Ovary (tissue), 9 donors: Measurements from ENCODE around the gene STPG3. TPM values are rescaled to one million over a fixed set of nuclear protein-coding genes. Genes with fewer than 3 reads are reported as not detected.

Experiments
- DNase-seq, 5 donors: peaks; one replicate each; pipeline ENCODE4 v3.0.0-alpha.2; 2019 to 2020
- H3K27ac ChIP-seq, 2 donors: fragments of 200-600 bp; one replicate each; pipeline versions ENCODE4 v1.5.1 to v1.8.0; 2019 to 2022
- H3K27me3 ChIP-seq: fragments of 200-600 bp; one replicate; pipeline ENCODE4 v1.8.0; 2022
- H3K36me3 ChIP-seq: fragments of 200-600 bp; sonication (generic); one replicate; pipeline ENCODE4 v1.5.1; 2019
- H3K4me1 ChIP-seq: one replicate; pipeline ENCODE4 v1.8.1; 2013; ENCODE audit warnings: mild to moderate bottlenecking, moderate library complexity; ENCODE audit not compliant: insufficient read depth
- H3K4me3 ChIP-seq: fragments of 200-600 bp; sonication (generic); one replicate; pipeline ENCODE4 v1.5.1; 2017
- H3K9me3 ChIP-seq, 2 donors: fragments of 200-600 bp in 1 of 2; sonication (generic) in 1 of 2; one replicate each; pipeline versions ENCODE4 v1.5.1 to v1.8.1; 2013 to 2019; ENCODE audit warnings: mild to moderate bottlenecking in 1 of 2, moderate library complexity in 1 of 2
- CTCF ChIP-seq, 3 donors: fragments of 450-650 bp in 2 of 3; fragments of 200-600 bp in 1 of 3; IDR thresholded peaks; one replicate each; pipeline versions ENCODE4 v1.5.1 to v1.8.0; 2016 to 2022; ENCODE audit warnings: antibody characterized with exemption in 3 of 3, mild to moderate bottlenecking in 1 of 3
- EP300 ChIP-seq: sonication (generic); formaldehyde crosslinking; IDR thresholded peaks from one replicate; pipeline ENCODE4 v1.6.1; 2017; ENCODE audit warnings: antibody characterized with exemption
- POLR2A ChIP-seq: fragments of 450-650 bp; IDR thresholded peaks from one replicate; pipeline ENCODE4 v1.6.1; 2017; ENCODE audit warnings: antibody characterized with exemption, mild to moderate bottlenecking, moderate library complexity
- WGBS, 3 donors: extraction: QIAGEN DNeasy Blood & Tissue Kit in 1 of 3; methylation state at CpG; one replicate each; pipeline versions ENCODE4 v1.1.5 to v1.1.7; 2013 to 2017; 5-methylcytosine and 5-hydroxymethylcytosine counted together
- intact Hi-C, 4 donors: fragments of 100-400 bp; cut with DNase I; formaldehyde crosslinking; loops; one replicate each; pipeline versions ENCODE4 v1.11.0 to v1.15.1; 2022 to 2023
- polyA plus RNA-seq, 2 donors: library from polyadenylated mRNA; stranded (reverse); fragments of 200-250 nt in 1 of 2; fragments of 350-450 nt in 1 of 2; fragmentation: Illumina TruSeq in 1 of 2; extraction: RNeasy Lipid Tissue Mini Kit (QIAGEN cat#74804) in 1 of 2; gene quantifications; one replicate each; pipeline ENCODE4 v1.2.3, GENCODE V29; 2013 to 2014
- total RNA-seq, 7 donors: library from RNA; depleted of rRNA in 2 of 7; stranded (reverse); fragments of >200 nt in 2 of 7; fragmentation: NEBNext Ultra II Directional in 3 of 7; extraction: Animal tissue kit (Norgen Biotek cat#: 25700) in 3 of 7; gene quantifications; one replicate each; pipeline versions ENCODE4 v1.1.0 to v1.2.4, GENCODE V29; 2016 to 2023
- donor health status: DM: no; HTN: no; CAD: no; lungs with moderate emphysema.
- donor health status: DM: no; HTN: no; CAD: no.
- donor health status: Bipolar disorder and iron deficiency.
- donor health status: DM: yes; HTN: yes; CAD: no.
- donor health status: DM: no; HTN: no; CAD: no.
- donor health status: DM: yes; HTN: yes; CAD: no.

Gene STPG3
- total and polyA plus RNA-seq, 9 donors, result not detected

GRCh38 chr9:137206602-137207001, 44.5 kb upstream of the STPG3 start:
- H3K4me1 ChIP-seq, result peaks cover 13% of the 10 kb centered on the region
- no peak overlapping the region for H3K4me3 ChIP-seq
- TF ChIP-seq CTCF (IDR thresholded peaks at IDR 0.05) (no peak), EP300 (no peak), POLR2A (no peak)
- H3K27me3 ChIP-seq, result no peaks in the 10 kb centered on the region
- no peaks in the 10 kb centered on the region for H3K36me3 ChIP-seq
- intact Hi-C loops, result no loop called here
- no peak for DNase-seq
- no peak overlapping the region for H3K27ac ChIP-seq
- 63 to 70% (median 68%) methylated on average over 7 of the region's 7 CpGs for WGBS, 3 donors
- H3K9me3 ChIP-seq, result no peaks in the 10 kb centered on the region

- intact Hi-C loops, result no loop called here
- no peak overlapping the region for H3K27ac ChIP-seq
- no peaks in the 10 kb centered on the region for H3K4me1 ChIP-seq
- no peaks in the 10 kb centered on the region for H3K27me3 ChIP-seq
- no peak for DNase-seq
- H3K36me3 ChIP-seq, result no peaks in the 10 kb centered on the region
- 65 to 78% (median 70%) methylated on average over 13 of the region's 13 CpGs for WGBS, 3 donors
- no peaks in the 10 kb centered on the region for H3K9me3 ChIP-seq
- no peak overlapping the region for H3K4me3 ChIP-seq
- TF ChIP-seq CTCF (IDR thresholded peaks at IDR 0.05), result no peak
- TF ChIP-seq EP300, result no peak
- TF ChIP-seq POLR2A, result no peak
Measured at GRCh38 chr9:137211532-137211931, 39.6 kb upstream of the STPG3 start.

GRCh38 chr9:137212520-137212919, 38.6 kb upstream of the STPG3 start:
- no peak overlapping the region for H3K4me3 ChIP-seq
- intact Hi-C loops, result no loop called here
- 69 to 79% (median 70%) methylated on average over 21 of the region's 21 CpGs for WGBS, 3 donors
- H3K36me3 ChIP-seq, result no peaks in the 10 kb centered on the region
- DNase-seq, result no peak
- no peaks in the 10 kb centered on the region for H3K27me3 ChIP-seq
- no peak for TF ChIP-seq CTCF (IDR thresholded peaks at IDR 0.05)
- TF ChIP-seq POLR2A, result no peak
- no peak for TF ChIP-seq EP300
- H3K27ac ChIP-seq, result no peak overlapping the region
- no peaks in the 10 kb centered on the region for H3K9me3 ChIP-seq
- H3K4me1 ChIP-seq, result no peaks in the 10 kb centered on the region

- 83 to 85% (median 84%) methylated on average over 44 to 49 of the region's 49 CpGs for WGBS, 3 donors
- no peaks in the 10 kb centered on the region for H3K27me3 ChIP-seq
- no peaks in the 10 kb centered on the region for H3K9me3 ChIP-seq
- H3K36me3 ChIP-seq, result no peaks in the 10 kb centered on the region
- peaks cover 5% of the 10 kb centered on the region for H3K4me1 ChIP-seq
- intact Hi-C loops, result no loop called here
- no peak overlapping the region for H3K27ac ChIP-seq
- no peak for DNase-seq
- TF ChIP-seq CTCF (IDR thresholded peaks at IDR 0.05) (no peak), POLR2A (no peak), EP300 (no peak)
- no peak overlapping the region for H3K4me3 ChIP-seq
Measured at GRCh38 chr9:137213160-137214060, 37.7 kb upstream of the STPG3 start.
